HG03103 (cell line): ENCODE measurements around the gene EEF1G.
"Not testable (repeated sequence)": the region's sequence is repeated elsewhere in the genome, so short reads cannot be mapped to it uniquely, and the experiment has no call there.

Experiments used
- ATAC-seq: cut with Tn5 transposase; IDR thresholded peaks from one replicate; pipeline ENCODE4 v1.9.1; 2021; ENCODE audit warnings: low read depth; ENCODE audit not compliant: unreplicated experiment

EEF1G gene, protein sequence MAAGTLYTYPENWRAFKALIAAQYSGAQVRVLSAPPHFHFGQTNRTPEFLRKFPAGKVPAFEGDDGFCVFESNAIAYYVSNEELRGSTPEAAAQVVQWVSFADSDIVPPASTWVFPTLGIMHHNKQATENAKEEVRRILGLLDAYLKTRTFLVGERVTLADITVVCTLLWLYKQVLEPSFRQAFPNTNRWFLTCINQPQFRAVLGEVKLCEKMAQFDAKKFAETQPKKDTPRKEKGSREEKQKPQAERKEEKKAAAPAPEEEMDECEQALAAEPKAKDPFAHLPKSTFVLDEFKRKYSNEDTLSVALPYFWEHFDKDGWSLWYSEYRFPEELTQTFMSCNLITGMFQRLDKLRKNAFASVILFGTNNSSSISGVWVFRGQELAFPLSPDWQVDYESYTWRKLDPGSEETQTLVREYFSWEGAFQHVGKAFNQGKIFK

DNA sequence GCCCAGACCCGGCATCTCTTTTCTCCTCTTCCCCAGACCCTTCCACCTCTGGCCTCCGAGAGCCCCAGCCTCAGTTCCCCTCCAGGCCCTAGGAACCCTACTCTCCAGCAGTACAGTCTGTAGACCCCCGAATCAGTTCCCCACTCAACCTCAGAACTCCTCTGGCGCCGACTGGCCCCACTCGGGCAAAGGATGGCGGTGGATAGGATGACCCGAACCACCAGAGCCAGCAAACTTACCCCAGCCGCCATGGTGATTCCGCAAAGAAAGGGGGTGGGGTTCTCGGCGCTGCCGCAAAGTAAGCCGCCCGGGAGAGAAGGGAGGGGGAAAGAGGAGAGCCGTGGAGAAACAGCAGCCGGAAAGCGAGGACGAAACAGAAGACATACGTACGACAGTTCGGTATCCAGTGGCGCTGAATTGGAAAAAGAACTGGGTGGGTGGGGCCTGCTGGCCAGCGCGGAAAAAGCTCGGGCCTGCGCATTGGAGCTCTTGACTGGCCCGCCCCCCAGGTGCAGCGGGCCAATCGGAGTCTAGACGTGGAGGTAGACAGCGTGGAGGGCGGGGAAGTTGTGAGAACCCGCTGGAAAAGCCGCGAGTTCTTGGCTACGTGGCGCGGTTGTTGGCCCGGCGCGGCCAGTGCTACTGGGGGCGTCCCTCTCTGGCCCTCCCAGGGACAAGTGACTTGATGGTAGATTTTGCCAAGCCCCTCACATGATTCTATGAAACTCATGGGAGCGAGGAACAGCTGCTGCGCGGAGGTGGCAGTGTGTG is at the start of gene EEF1G:
Gene EEF1G, minus strand, starts transcription at position 300 of the 771 bp plus-strand sequence. Its CDS starts 49 bp downstream, at position 251.
- peak; percentile 87 for ATAC-seq

- no peak for ATAC-seq
Observed at GRCh38 chr11:62622476-62623089, 48.9 kb upstream of the EEF1G start.

GRCh38 chr11:62621567-62622470 is 48.1 kb upstream of the EEF1G start, which contains the start of gene B3GAT3:
B3GAT3 (minus strand) TSS chr11:62621986; CDS start chr11:62621947, 39 bp downstream.
- peak; percentile 89 for ATAC-seq

DNA sequence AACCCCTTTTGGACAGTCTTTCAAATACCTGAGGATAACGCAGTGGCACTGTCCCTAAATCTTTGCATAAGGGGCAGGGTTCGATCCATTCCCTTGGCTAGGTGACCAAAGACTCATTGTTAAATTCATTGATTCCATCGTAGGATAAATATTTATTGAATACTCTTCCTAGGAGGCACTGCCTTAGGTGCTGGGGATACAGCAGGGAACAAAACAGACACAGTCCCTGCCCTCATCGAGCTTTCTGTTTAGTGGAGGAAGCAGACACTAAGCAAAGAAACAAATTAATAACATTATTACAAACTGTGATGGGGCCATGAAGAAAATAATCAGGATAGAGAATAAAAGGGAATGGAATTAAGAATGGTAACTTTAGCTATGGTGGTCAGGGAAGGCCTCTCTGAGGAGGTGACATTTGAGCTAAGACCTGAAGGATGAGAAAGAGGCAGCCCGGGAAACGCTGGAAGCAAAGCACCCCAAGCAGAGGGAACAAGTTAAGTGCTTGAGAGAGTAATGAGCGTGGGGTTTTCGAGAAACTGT is 47.4 kb upstream of the EEF1G start:
- no peak for ATAC-seq

- ATAC-seq: not testable (repeated sequence)
Observed at GRCh38 chr11:62616957-62617356, 43.3 kb upstream of the EEF1G start.

DNA sequence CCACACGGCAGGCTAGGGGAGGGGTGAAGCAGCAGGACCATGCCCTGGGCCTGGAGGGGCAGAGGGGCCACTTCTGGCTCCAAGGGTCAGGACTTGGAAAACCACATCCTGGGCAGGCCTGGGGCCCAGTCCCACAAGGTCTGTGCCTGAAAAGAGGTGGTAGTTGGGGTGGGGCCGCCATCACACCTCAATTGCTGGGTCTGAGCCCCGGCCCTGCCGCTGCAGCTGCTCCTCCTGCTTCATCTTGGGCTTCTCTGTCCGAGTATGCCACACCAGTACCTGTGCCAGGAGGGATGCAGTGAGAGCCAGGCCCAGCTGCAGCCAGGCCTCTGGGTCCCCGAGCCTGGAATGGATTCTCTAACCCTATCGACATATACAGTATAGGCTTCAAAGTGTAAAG is 41.8 kb upstream of the EEF1G start:
- ATAC-seq: no peak

GRCh38 chr11:62614275-62614674 is 40.6 kb upstream of the EEF1G start:
- ATAC-seq: no peak

DNA sequence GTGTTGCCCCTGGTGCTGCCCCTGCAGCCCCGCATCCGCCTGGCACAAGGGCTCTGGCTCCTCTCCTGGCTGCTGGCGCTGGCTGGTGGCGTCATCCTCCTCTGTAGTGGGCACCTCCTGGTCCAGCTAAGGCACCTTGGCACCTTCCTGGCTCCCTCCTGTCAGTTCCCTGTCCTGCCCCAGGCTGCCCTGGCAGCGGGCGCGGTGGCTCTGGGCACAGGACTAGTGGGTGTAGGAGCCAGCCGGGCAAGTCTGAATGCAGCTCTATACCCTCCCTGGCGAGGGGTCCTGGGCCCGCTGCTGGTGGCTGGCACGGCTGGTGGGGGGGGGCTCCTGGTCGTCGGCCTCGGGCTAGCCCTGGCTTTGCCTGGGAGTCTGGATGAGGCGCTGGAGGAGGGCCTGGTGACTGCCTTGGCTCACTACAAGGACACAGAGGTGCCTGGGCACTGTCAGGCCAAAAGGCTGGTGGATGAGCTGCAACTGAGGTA is 39.6 kb upstream of the EEF1G start:
- ATAC-seq: no peak

DNA sequence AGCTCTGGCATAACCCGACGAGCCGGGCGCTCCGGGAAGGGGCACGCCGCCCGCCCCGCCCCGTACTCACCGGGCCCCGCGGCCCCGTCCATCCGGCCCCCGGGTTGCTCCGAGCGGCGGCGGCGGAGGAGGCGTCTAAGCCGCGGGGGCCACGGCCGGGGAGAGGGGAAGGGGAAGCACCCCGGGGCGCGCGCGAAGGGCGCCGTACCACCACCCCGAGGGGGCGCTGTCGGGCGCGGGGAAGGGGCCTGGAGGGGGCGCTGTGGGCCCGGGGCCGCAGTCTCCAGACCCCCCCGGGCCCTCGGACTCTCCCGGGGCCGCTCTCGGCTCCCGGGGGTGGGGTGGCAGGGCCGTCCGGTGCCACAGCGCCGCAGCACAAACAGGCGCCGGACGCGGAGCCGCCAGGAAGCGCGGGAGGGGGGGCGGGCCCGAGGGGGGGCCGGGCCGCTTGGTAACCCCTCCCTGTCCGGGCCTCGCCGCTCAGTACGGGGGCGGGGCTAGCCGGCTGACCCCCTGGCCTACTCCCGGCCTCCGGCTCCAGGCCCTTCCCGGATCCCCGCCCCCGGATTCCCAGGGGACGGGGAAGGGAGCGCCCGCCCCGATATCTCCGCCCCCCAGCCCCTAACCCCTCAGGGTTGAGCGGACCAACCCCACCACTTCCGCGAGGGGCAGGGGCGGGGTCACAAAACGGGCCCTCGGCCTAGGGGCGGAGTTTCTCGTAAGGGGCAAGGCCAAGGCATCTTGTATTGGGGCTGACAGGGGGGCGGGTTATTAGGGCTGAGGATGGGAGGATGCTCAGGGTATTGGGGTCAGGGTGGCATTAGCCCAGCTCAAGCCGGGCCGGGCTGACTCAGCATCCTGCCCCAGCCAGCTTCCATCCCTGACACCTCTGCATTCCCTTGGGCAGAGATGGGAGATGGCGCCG is 38.9 kb upstream of the EEF1G start, which contains the start of the genes EML3 and ROM1:
Gene EML3, minus strand, starts transcription at position 410 of the 925 bp plus-strand sequence. Its CDS starts 318 bp downstream, at position 92.
Gene ROM1, plus strand, starts transcription at position 892 of the 925 bp plus-strand sequence. Its CDS starts 25 bp downstream, at position 917.
- ATAC-seq: peak; percentile 59

DNA sequence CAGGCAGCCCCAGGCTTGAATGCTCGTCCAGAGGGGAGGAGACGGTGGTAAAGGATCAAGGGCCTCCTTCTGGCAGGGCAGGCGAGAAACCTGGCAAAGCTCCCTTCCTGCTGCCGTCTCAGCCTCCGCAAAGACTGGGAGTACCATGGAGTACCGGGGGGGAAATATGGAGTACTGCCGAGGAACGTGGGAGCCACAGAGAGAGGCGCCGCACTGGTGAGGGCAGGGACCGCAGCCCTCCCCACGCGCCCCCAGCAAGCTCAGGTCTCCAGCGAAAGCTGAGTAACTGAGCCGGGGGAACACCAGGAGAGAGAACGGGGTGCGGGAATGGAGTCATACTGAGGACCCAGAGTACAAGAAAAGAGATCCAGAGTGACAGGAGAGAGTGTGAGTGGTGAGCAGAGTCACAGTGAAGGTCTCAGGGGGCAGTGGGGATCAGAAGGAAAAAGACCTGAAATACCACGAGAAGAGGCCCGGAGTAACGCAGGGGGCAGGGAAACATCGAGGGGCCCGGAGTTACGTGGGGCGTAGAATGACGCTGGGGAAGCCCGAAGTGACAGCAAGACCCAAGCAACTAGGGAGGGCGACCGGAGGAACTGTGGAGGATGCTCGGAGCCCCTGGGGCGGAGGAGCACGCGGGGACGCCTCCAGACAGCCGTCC is 38.1 kb upstream of the EEF1G start:
- ATAC-seq: peak; percentile 4

DNA sequence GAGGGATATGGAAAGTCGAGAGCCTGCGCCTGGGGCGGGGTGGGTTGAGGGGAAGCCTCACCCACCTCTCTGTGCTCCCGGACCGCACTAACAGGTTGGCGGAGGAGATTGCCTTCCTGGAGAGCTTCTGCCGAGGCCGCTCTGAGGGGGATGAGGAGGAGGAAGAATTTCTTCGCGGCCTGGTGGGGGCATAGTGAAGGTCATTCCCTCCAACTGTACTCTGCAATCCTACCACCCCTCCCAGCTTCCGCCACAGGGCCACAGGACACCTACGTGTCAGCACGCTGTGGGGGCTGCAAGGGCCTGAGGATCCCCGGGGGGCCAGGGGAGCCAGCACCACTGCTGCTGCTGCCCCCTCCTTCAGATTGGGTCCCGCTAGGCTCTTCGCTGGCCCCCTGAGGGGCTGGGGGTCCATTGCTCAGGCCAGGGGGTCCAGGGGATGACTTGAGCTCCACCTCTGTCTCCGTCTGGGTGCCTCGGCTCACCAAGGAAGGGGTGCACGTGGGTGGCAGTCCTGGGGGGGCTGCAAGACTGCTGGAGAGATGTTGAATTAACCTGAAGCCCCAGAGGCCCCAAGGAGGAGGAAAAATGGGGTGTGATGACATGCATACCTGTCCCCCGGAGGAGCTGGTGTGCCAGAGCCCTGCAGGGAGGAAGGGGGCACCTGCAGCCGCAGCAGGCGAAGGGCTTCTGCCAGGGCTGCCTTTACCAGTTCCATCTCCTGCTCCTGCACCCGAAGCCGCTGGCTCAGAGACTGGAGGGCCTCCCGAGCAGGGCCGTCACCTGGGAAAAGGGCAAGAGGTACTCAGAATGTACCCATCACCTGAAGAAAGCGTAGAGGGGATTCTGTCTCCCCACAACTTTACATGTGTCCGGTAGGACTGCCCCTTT is 37.4 kb upstream of the EEF1G start:
- no peak for ATAC-seq

DNA sequence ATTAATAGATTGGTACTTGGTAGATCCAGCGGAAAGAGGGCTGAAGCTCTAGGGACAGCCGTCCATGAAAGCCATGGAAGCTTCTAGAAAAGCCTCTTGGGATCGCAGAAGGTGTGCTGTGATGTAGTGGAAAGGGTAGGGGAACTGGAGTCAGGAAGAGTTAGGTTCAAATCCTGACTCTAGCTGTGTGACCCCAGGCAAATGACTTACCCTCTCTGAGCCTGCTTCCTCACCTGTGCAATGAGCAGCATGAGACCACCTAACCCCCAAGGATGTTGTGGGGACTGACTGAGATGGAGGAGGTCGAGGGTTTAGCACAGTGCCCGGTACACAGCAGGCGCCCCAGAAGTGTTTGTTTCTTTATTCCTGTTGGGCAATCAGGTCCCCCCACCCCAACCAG is 36.7 kb upstream of the EEF1G start:
- no peak for ATAC-seq

DNA sequence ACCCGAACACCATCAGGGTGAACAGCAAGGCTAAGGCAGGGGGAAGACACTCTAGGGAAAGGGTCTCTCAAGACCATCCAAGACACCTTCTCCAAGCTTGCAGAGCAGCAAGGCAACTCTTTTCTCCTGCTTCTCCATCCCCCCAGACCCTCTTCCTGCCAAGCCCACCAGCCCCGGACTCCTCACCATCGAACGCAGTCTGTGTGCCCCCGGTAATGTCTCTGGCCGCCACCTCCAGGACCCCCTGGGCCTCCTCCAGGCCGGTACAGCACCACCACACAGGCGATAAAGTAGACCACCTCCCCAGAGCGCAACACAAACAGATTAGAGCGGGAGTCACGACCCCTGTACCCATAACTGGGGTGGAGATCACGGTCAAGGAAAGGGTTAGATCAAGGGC is 35.1 kb upstream of the EEF1G start:
- no peak for ATAC-seq

DNA sequence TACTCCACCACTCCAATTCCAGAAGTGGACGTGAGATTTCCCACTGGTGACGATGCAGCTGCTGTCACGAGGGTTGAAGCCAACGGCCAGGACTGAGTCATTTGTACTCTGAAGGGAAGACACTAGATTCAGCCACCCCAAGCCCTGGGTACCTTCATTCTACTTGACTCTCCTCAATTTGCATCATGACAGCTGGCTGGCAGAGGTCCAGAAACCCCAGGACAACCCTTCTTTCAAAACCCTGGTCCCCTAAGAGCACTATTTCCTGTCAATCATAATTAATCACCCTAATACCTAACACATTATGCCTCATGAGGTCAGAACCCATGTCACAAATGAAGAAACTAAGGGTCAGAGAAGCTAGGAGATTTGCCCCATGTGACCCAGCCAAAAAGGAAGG is 34.0 kb upstream of the EEF1G start:
- no peak for ATAC-seq

GRCh38 chr11:62605902-62606301 is 32.2 kb upstream of the EEF1G start:
- ATAC-seq: no peak

- no peak for ATAC-seq
Observed at GRCh38 chr11:62605467-62605866, 31.8 kb upstream of the EEF1G start.
